Measurements from ENCODE around the gene AMBRA1. TPM values are rescaled to one million over a fixed set of nuclear protein-coding genes. Genes with fewer than 3 reads are reported as not detected.

The AMBRA1 gene
- total RNA-seq, 1 donor from 2014 or later: 38.5 TPM

- intact Hi-C loops (cut with micrococcal nuclease): no loop called here
Observed at GRCh38 chr11:46514370-46514769, 79.5 kb downstream of the AMBRA1 start.

- intact Hi-C loops (cut with micrococcal nuclease): no loop called here
Observed at GRCh38 chr11:46513934-46514342, 79.9 kb downstream of the AMBRA1 start.

GRCh38 chr11:46512261-46512881 is 81.5 kb downstream of the AMBRA1 start:
- intact Hi-C loops (cut with micrococcal nuclease): no loop called here

GRCh38 chr11:46511342-46511741 is 82.5 kb downstream of the AMBRA1 start:
- intact Hi-C loops (cut with micrococcal nuclease): no loop called here

GRCh38 chr11:46508360-46508759 is 85.5 kb downstream of the AMBRA1 start:
- intact Hi-C loops (cut with micrococcal nuclease): no loop called here

- intact Hi-C loops (cut with micrococcal nuclease): no loop called here
Observed at GRCh38 chr11:46506483-46506791, 87.4 kb downstream of the AMBRA1 start.

- intact Hi-C loops (cut with micrococcal nuclease): no loop called here
Observed at GRCh38 chr11:46505741-46506482, 87.9 kb downstream of the AMBRA1 start.

- intact Hi-C loops (cut with micrococcal nuclease): no loop called here
Observed at GRCh38 chr11:46504817-46505613, 88.8 kb downstream of the AMBRA1 start.

GRCh38 chr11:46499821-46500220 is 94.0 kb downstream of the AMBRA1 start:
- intact Hi-C loops (cut with micrococcal nuclease): no loop called here

GRCh38 chr11:46498968-46499367 is 94.9 kb downstream of the AMBRA1 start:
- intact Hi-C loops (cut with micrococcal nuclease): no loop called here

- intact Hi-C loops (cut with micrococcal nuclease): no loop called here
Observed at GRCh38 chr11:46498179-46498578, 95.6 kb downstream of the AMBRA1 start.

GRCh38 chr11:46497498-46497897 is 96.3 kb downstream of the AMBRA1 start:
- intact Hi-C loops (cut with micrococcal nuclease): no loop called here

GRCh38 chr11:46493791-46494190 is 100.0 kb downstream of the AMBRA1 start:
- intact Hi-C loops (cut with micrococcal nuclease): loop anchor here (5.0 kb wide), 1 partner anchor 34 kb away; no protein-coding TSS in a partner anchor

GRCh38 chr11:46492532-46492931 is 101.3 kb downstream of the AMBRA1 start:
- intact Hi-C loops (cut with micrococcal nuclease): loop anchor here (5.0 kb wide), 1 partner anchor 35 kb away; no protein-coding TSS in a partner anchor

- intact Hi-C loops (cut with micrococcal nuclease): loop anchor here (5.0 kb wide), 1 partner anchor 36 kb away; no protein-coding TSS in a partner anchor
Observed at GRCh38 chr11:46491661-46492330, 102.0 kb downstream of the AMBRA1 start.

GRCh38 chr11:46490666-46491065 is 103.2 kb downstream of the AMBRA1 start:
- intact Hi-C loops (cut with micrococcal nuclease): loop anchor here (1.0 to 5.0 kb wide), 2 partner anchors 37 to 127 kb away; partner anchors contain the start of genes ATG13 and HARBI1

GRCh38 chr11:46489656-46490560 is 103.9 kb downstream of the AMBRA1 start:
- intact Hi-C loops (cut with micrococcal nuclease): loop anchor here (1.0 to 5.0 kb wide), 2 partner anchors 37 to 127 kb away; partner anchors contain the start of genes ATG13 and HARBI1

GRCh38 chr11:46485856-46486443 is 107.9 kb downstream of the AMBRA1 start:
- intact Hi-C loops (cut with micrococcal nuclease): no loop called here

- intact Hi-C loops (cut with micrococcal nuclease): no loop called here
Observed at GRCh38 chr11:46484101-46484500, 109.7 kb downstream of the AMBRA1 start.

GRCh38 chr11:46480909-46481308 is 112.9 kb downstream of the AMBRA1 start:
- intact Hi-C loops (cut with micrococcal nuclease): no loop called here

All from T-helper 2 cell treated with Interferon-gamma antibody and Interleukin-4, amounts not matched to agents 100 ng/mL and 5 ng/mL, for 36 hours (primary cell).